GM21717 (cell line): ENCODE results near the gene TUBGCP3.
"Not testable (repeated sequence)": the region's sequence is repeated elsewhere in the genome, so short reads cannot be mapped to it uniquely, and the experiment has no call there.

Source experiments
- ATAC-seq: cut with Tn5 transposase; IDR thresholded peaks from one replicate; pipeline ENCODE4 v1.9.1; 2021; ENCODE audit warnings: mild to moderate bottlenecking, moderate library complexity; ENCODE audit not compliant: unreplicated experiment

Gene TUBGCP3

GRCh38 chr13:112587764-112588489, at the start of gene TUBGCP3:
TUBGCP3 (minus strand) TSS chr13:112588153; CDS start chr13:112587980, 173 bp downstream.
- peak; percentile 80 for ATAC-seq

GRCh38 chr13:112637017-112637801, 49.3 kb upstream of the TUBGCP3 start:
- ATAC-seq = no peak

- ATAC-seq = no peak
Observed at GRCh38 chr13:112636401-112636975, 48.5 kb upstream of the TUBGCP3 start.

- no peak for ATAC-seq
Observed at GRCh38 chr13:112635323-112635722, 47.4 kb upstream of the TUBGCP3 start.

- ATAC-seq = no peak
Observed at GRCh38 chr13:112634102-112634501, 46.1 kb upstream of the TUBGCP3 start.

GRCh38 chr13:112630226-112630625, 42.3 kb upstream of the TUBGCP3 start:
- not testable (repeated sequence) for ATAC-seq

GRCh38 chr13:112629161-112629560, 41.2 kb upstream of the TUBGCP3 start:
- ATAC-seq = no peak

GRCh38 chr13:112627613-112628012, 39.7 kb upstream of the TUBGCP3 start:
- not testable (repeated sequence) for ATAC-seq

GRCh38 chr13:112627161-112627560, 39.2 kb upstream of the TUBGCP3 start:
- ATAC-seq = no peak

GRCh38 chr13:112626761-112627160, 38.8 kb upstream of the TUBGCP3 start:
- ATAC-seq = no peak

- ATAC-seq = no peak
Observed at GRCh38 chr13:112626124-112626523, 38.2 kb upstream of the TUBGCP3 start.

- ATAC-seq = no peak
Observed at GRCh38 chr13:112625698-112626097, 37.7 kb upstream of the TUBGCP3 start.

- ATAC-seq = no peak
Observed at GRCh38 chr13:112624602-112625430, 36.9 kb upstream of the TUBGCP3 start.

GRCh38 chr13:112624040-112624439, 36.1 kb upstream of the TUBGCP3 start:
- ATAC-seq = no peak

GRCh38 chr13:112623051-112623711, 35.2 kb upstream of the TUBGCP3 start:
- ATAC-seq = no peak

GRCh38 chr13:112622375-112622774, 34.4 kb upstream of the TUBGCP3 start:
- ATAC-seq = no peak

- ATAC-seq = no peak
Observed at GRCh38 chr13:112619730-112620631, 32.0 kb upstream of the TUBGCP3 start.

- ATAC-seq = no peak
Observed at GRCh38 chr13:112618501-112618900, 30.5 kb upstream of the TUBGCP3 start.

GRCh38 chr13:112617754-112618375, 29.9 kb upstream of the TUBGCP3 start:
- no peak for ATAC-seq
